ENCODE measurements around the gene DNAAF5. TPM values are rescaled to one million over a fixed set of nuclear protein-coding genes. Genes with fewer than 3 reads are reported as not detected.

The DNAAF5 gene
- 22.8 and 40.5 TPM in 2 replicates for total RNA-seq

DNA sequence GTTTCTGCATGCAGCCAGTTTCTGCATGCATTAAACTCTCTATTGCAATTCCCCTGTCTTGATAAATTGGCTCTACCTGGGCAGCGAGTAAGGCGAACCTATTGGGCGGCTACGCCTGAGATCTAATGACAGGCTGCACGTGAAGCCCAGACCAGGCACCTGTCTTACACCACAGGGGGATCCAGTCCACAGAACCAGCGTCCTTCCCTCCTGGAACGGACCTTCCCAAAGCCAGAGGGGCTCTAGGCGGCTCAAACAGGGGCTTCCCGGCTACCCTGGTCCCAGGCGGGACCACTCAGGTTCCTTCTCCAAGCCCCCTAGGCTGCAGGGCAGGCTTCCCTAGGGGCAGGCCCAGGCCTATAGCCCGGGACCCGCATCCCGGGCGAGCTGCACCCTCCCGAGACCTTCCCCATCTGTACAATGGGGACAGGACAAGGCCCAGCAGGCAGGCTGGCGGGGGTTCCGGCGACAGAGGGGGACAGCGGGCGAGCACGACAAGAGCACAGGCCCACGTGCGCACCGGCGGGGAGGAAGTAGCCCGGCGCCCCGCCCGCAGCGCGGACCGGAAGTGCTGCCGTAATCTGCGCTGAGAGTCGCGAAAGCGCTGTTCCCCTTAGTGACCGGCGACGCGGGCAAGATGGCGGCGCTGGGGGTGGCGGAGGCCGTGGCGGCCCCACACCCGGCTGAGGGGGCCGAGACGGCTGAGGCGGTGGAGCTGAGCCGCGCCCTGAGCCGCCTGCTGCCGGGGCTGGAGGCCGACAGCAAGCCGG is at the start of gene DNAAF5:
Gene DNAAF5, plus strand, starts transcription at position 616 of the 770 bp plus-strand sequence. Its CDS starts 22 bp downstream, at position 638.

DNA sequence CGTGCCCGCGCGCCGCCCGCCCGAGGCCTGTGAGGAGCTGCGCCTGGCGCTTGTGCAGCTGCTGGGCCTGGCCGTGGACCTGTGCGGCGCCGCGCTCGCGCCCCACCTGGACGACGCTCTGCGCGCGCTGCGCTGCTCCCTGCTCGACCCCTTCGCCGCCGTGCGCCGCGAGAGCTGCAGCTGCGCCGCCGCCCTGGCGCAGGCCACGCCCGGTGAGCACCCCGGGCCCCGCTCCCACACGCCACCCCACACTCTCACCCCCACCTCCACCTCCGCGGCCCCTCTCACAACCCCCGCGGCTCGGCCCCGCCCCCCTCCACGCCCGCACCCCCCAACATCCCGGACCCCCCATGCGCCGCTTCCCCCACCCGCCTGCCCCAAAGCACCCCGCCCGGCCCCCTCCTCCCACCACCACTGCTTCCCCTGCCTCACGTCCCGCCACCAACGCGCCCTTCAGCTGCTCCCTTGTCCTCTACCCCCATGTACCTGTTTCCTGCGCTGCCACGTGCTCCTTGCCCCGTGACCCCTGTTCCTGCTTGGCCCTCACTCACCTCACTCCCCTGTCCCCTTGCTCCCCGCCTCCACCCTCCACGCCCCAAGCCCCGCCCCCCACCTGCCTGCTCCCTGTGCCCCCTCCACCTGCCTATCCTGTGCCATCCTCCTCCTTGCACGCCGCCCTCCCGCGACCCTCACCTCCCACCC is 756 bp downstream of the DNAAF5 start, which contains the start of gene PRKAR1B:
Gene PRKAR1B, minus strand, starts transcription at position 178 of the 702 bp plus-strand sequence. CDS start 15,776 bp downstream, outside the sequence.

DNA sequence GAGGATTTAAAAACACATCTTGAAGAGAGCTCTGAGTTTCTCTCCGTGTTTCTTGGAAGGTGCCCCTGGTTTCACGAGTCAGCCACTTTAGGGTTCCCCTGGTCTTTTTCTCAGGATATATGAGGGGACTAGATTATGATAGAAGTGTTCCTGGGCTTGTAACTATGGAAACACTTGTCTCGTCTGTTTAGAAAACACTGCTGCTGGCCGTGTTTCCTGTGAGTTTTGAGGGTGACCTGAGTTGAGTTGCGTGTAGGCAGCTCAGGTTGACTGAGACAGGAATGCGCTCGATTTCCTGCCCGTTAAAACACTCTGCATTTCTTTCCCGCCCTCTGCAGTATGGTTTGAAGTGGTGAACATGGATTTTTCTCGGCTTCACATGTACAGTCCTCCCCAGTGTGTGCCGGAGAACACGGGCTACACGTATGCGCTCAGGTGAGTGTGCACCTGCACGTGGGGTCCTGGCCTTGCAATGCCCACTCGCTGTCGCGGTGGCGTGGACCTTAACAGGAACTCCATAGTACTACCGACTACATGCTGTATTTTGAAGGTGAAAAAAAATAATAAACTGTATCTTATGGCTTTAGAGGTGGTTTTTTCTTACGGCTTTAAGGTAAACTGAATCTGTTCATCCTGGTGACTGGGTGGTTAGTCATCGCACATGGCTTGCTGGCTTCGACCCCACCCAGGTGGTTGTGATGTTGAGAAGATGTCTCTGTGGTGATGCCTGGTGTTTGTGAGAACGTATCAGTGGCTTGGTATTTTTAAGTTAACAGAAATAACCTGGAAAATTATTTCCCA is 105.9 kb downstream of the DNAAF5 start, which contains the start of gene SUN1:
Gene SUN1, plus strand, starts transcription at position 310 of the 801 bp plus-strand sequence. Its CDS starts 49 bp downstream, at position 359.

Other genes starting within 250 kb of the DNAAF5 start
- 1.5 and 23.4 TPM in 2 replicates for gene PDGFA, start 206.9 kb upstream of the DNAAF5 start, total RNA-seq
- gene PRKAR1B, start 582 bp downstream of the DNAAF5 start, total RNA-seq = 6.9 and 17.8 TPM in 2 replicates
- 50.9 and 88.8 TPM in 2 replicates for gene SUN1, start 105.8 kb downstream of the DNAAF5 start, total RNA-seq
- 20.4 and 22.2 TPM in 2 replicates for gene GET4, start 149.9 kb downstream of the DNAAF5 start, total RNA-seq
- gene ADAP1, start 228.0 kb downstream of the DNAAF5 start, total RNA-seq = 1.7 and 14.8 TPM in 2 replicates
- gene COX19, start 248.8 kb downstream of the DNAAF5 start, total RNA-seq = 4.0 and 6.2 TPM in 2 replicates

Measured in epithelial cell of alveolus of lung (primary cell).